Neural progenitor cell (in vitro differentiated cells): ENCODE results near the gene VHLL. TPM values are rescaled to one million over a fixed set of nuclear protein-coding genes. Genes with fewer than 3 reads are reported as not detected.

Experiments used
- DNase-seq: peaks from one replicate; pipeline ENCODE4 v3.0.0-alpha.2; 2016; ENCODE audit warnings: low spot score
- H2AFZ ChIP-seq: fragments of 200-600 bp; sonication (generic); replicated peaks from 2 replicates; pipeline ENCODE4 v1.6.1; 2016; ENCODE audit warnings: antibody characterized with exemption
- H3F3A ChIP-seq: fragments of 200-600 bp; sonication (generic); 2 replicates; pipeline ENCODE4 v1.6.1; 2016; ENCODE audit warnings: antibody characterized with exemption, low read depth
- H3K27ac ChIP-seq: fragments of 200-600 bp; sonication (generic); 2 replicates; pipeline ENCODE4 v1.5.1; 2016; ENCODE audit warnings: mild to moderate bottlenecking
- H3K27me3 ChIP-seq: fragments of 200-600 bp; sonication (generic); 2 replicates; pipeline ENCODE4 v1.6.1; 2016; ENCODE audit warnings: mild to moderate bottlenecking, moderate library complexity
- H3K36me3 ChIP-seq: fragments of 200-600 bp; sonication (generic); 2 replicates; pipeline ENCODE4 v1.5.1; 2016
- H3K4me1 ChIP-seq: fragments of 200-600 bp; sonication (generic); 2 replicates; pipeline ENCODE4 v1.6.1; 2016; ENCODE audit warnings: mixed run types
- H3K4me2 ChIP-seq: fragments of 200-600 bp; sonication (generic); 2 replicates; pipeline ENCODE4 v1.6.1; 2016
- H3K4me3 ChIP-seq: fragments of 200-600 bp; sonication (generic); 2 replicates; pipeline ENCODE4 v1.5.1; 2016
- H3K79me2 ChIP-seq: fragments of 200-600 bp; sonication (generic); 2 replicates; pipeline ENCODE4 v1.6.1; 2016; ENCODE audit warnings: low read depth
- H3K9ac ChIP-seq: fragments of 200-600 bp; sonication (generic); 2 replicates; pipeline ENCODE4 v1.6.1; 2016
- H3K9me3 ChIP-seq: fragments of 200-600 bp; sonication (generic); 2 replicates; pipeline ENCODE4 v1.5.1; 2016; ENCODE audit warnings: low read depth
- H4K20me1 ChIP-seq: fragments of 200-600 bp; sonication (generic); 2 replicates; pipeline ENCODE4 v1.6.1; 2016; ENCODE audit warnings: low read depth
- H3K27ac Mint-ChIP-seq: 3 replicates; pipeline ENCODE4 v1.8.0; 2021; ENCODE audit warnings: mixed read lengths
- H3K27me3 Mint-ChIP-seq: 2 replicates; pipeline ENCODE4 v1.8.0; 2022; ENCODE audit warnings: low read depth, mild to moderate bottlenecking, inconsistent platforms, moderate library complexity, mixed read lengths; ENCODE audit not compliant: insufficient read depth
- H3K36me3 Mint-ChIP-seq: 3 replicates; pipeline ENCODE4 v1.8.0; 2021; ENCODE audit warnings: mixed read lengths
- H3K4me1 Mint-ChIP-seq: 3 replicates; pipeline ENCODE4 v1.8.0; 2021; ENCODE audit warnings: mixed read lengths
- H3K4me3 Mint-ChIP-seq: 3 replicates; pipeline ENCODE4 v1.8.0; 2021; ENCODE audit warnings: mild to moderate bottlenecking, moderate library complexity, mixed read lengths
- H3K9me3 Mint-ChIP-seq: 3 replicates; pipeline ENCODE4 v1.8.0; 2020; ENCODE audit warnings: mixed read lengths
- EZH2 ChIP-seq: fragments of 200-600 bp; sonication (generic); IDR thresholded peaks from 2 replicates; pipeline ENCODE4 v1.6.1; 2017; ENCODE audit warnings: antibody characterized with exemption, mild to moderate bottlenecking, moderate library complexity
- EZH2phosphoT487 ChIP-seq: fragments of 200-600 bp; sonication (generic); IDR thresholded peaks from 2 replicates; pipeline ENCODE4 v1.6.1; 2017; ENCODE audit warnings: antibody characterized with exemption
- total RNA-seq: library from RNA; depleted of rRNA; stranded (reverse); fragments of >200 nt; gene quantifications from 2 replicates; pipeline ENCODE4 v1.2.3, GENCODE V29; 2015; ENCODE audit warnings: low replicate concordance
- TF ChIP-seq, protein P1 (sequence below): fragments of 200-600 bp; sonication (generic); IDR thresholded peaks from 2 replicates; pipeline ENCODE4 v1.5.1; 2017; ENCODE audit warnings: antibody characterized with exemption, mild to moderate bottlenecking

Gene VHLL
- total RNA-seq, 1 donor from 2014 or later, result not detected

DNA sequence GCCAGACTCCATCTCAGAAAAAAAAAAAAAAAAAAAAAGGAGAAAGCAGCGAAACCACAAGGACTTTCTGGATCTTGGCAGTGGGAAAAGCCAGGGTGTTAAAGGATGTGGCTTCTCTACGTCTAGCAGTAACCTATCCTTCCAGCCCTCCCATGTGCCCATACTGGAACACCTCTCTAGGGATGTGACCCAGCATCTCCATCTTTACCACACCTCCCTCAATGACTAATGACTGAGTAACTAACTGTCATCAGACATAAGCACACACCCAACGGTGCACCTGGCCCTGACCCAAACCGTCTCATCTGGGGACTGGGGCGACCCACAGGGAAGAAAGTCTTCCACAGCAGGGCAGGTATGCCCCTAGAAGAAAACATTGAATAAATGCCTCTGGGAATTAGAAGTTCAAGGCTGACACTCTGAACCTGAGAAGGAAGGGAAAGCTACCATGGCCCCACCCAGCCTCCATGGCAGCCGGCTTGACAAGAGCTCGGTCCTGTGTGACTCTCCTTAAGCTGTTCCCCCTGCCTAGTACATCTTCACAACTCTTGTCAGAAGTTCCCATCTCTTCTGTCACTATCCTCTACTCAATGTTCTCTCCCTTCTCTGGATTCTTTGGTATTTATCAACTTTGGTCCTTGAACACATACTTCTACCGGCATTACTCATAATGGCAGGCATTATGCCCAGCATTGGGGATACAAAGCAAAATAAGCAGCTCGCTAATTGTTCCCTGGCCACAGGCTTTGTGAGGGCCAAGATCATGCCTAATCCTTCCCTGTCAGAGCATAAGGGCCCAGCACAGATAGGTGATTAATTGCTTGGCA lies 36.4 kb downstream of the VHLL start:
- Histone ChIP-seq H3K9me3 (no peaks in the 10 kb centered on the region), H3K4me1 (no peaks in the 10 kb centered on the region), H3K27me3 (no peaks in the 10 kb centered on the region), H3K9ac (no peak overlapping the region), H3K4me2 (no peak overlapping the region), H3F3A (no peaks in the 10 kb centered on the region), H3K79me2 (no peaks in the 10 kb centered on the region), H3K36me3 (peaks cover 5% of the 10 kb centered on the region), H3K4me3 (no peak overlapping the region), H3K27ac (no peak overlapping the region), H4K20me1 (no peaks in the 10 kb centered on the region), H2AFZ (no peak overlapping the region)
- TF ChIP-seq, protein P1, sequence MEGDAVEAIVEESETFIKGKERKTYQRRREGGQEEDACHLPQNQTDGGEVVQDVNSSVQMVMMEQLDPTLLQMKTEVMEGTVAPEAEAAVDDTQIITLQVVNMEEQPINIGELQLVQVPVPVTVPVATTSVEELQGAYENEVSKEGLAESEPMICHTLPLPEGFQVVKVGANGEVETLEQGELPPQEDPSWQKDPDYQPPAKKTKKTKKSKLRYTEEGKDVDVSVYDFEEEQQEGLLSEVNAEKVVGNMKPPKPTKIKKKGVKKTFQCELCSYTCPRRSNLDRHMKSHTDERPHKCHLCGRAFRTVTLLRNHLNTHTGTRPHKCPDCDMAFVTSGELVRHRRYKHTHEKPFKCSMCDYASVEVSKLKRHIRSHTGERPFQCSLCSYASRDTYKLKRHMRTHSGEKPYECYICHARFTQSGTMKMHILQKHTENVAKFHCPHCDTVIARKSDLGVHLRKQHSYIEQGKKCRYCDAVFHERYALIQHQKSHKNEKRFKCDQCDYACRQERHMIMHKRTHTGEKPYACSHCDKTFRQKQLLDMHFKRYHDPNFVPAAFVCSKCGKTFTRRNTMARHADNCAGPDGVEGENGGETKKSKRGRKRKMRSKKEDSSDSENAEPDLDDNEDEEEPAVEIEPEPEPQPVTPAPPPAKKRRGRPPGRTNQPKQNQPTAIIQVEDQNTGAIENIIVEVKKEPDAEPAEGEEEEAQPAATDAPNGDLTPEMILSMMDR, result no peak
- no peak for TF ChIP-seq EZH2phosphoT487
- no peak for TF ChIP-seq EZH2
- Mint-ChIP-seq H3K4me1 (no peaks in the 10 kb centered on the region), H3K27ac (no peak overlapping the region), H3K4me3 (no peak overlapping the region), H3K36me3 (peaks cover 51% of the 10 kb centered on the region), H3K27me3 (peaks cover 2% of the 10 kb centered on the region), H3K9me3 (no peaks in the 10 kb centered on the region)
- DNase-seq, result no peak

DNA sequence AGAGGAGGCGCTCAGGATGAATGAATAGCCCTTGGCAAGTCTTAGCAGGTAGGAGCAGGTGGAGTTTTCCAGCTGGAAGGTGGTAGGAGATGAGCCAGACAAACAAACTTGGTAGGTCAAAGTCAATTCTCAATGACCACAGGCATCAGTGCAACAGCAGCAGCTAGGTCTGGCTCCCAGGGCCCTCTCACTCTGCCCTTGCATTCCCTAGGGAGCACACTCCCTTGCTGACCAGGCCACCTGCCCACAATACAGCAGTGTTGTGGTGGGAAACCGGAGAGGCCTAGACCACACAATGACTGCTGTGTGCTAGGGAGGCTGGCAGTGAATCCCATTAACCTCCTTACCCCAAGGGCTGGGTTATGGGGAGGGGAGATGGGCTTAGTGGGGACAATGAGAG lies 38.2 kb downstream of the VHLL start:
- H3K36me3 Mint-ChIP-seq, result peaks cover 43% of the 10 kb centered on the region
- no peak overlapping the region for H3K4me3 Mint-ChIP-seq
- H3K9me3 Mint-ChIP-seq, result no peaks in the 10 kb centered on the region
- TF ChIP-seq, protein P1, result no peak
- TF ChIP-seq EZH2phosphoT487 (no peak), EZH2 (no peak)
- no peak for DNase-seq
- H3K9me3 ChIP-seq, result no peaks in the 10 kb centered on the region
- H3K79me2 ChIP-seq, result no peaks in the 10 kb centered on the region
- no peaks in the 10 kb centered on the region for H4K20me1 ChIP-seq
- H3K4me3 ChIP-seq, result no peak overlapping the region
- no peaks in the 10 kb centered on the region for H3K27me3 ChIP-seq
- no peaks in the 10 kb centered on the region for H3F3A ChIP-seq
- H2AFZ ChIP-seq, result no peak overlapping the region
- H3K27ac ChIP-seq, result no peak overlapping the region
- peak overlapping the region; percentile 30 for H3K27ac Mint-ChIP-seq
- H3K4me2 ChIP-seq, result no peak overlapping the region
- no peak overlapping the region for H3K9ac ChIP-seq
- H3K27me3 Mint-ChIP-seq, result no peaks in the 10 kb centered on the region
- peaks cover 5% of the 10 kb centered on the region for H3K36me3 ChIP-seq
- no peaks in the 10 kb centered on the region for H3K4me1 Mint-ChIP-seq
- H3K4me1 ChIP-seq, result no peaks in the 10 kb centered on the region

DNA sequence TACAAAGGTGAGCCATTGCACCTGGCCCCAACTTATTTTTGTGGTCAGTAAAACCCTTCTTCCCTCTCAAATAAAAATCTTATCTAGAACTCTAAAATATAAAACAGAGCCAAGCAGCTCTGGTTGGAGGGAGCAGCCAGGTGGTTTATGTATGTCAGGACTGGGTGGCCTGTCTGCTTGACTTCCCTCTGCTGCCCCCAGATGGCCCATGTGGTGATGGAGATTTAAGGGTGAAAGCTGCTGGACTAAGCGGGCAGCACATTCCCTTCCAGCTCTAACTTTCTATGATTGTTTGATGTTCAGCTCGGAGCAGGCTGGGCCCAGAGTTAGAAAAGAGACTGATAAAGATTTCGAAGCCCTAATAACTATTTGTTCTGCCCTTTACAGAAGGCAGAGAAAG lies 39.3 kb downstream of the VHLL start:
- Histone ChIP-seq H3K36me3 (peaks cover 5% of the 10 kb centered on the region), H3K4me3 (no peak overlapping the region), H3K4me2 (no peak overlapping the region), H3K27ac (no peak overlapping the region), H3K4me1 (no peaks in the 10 kb centered on the region), H3K79me2 (no peaks in the 10 kb centered on the region), H3K9ac (no peak overlapping the region), H4K20me1 (no peaks in the 10 kb centered on the region), H2AFZ (no peak overlapping the region), H3K27me3 (no peaks in the 10 kb centered on the region), H3K9me3 (no peaks in the 10 kb centered on the region), H3F3A (no peaks in the 10 kb centered on the region)
- TF ChIP-seq, protein P1, result no peak
- no peak for TF ChIP-seq EZH2
- no peak for TF ChIP-seq EZH2phosphoT487
- Mint-ChIP-seq H3K27ac (peak overlapping the region; percentile 47), H3K9me3 (no peaks in the 10 kb centered on the region), H3K27me3 (no peaks in the 10 kb centered on the region), H3K36me3 (peaks cover 36% of the 10 kb centered on the region), H3K4me1 (no peaks in the 10 kb centered on the region), H3K4me3 (no peak overlapping the region)
- DNase-seq, result peak; percentile 19
